ENCODE measurements around the gene HCK.
"Not testable (repeated sequence)": the region's sequence is repeated elsewhere in the genome, so short reads cannot be mapped to it uniquely, and the experiment has no call there.

HCK gene

DNA sequence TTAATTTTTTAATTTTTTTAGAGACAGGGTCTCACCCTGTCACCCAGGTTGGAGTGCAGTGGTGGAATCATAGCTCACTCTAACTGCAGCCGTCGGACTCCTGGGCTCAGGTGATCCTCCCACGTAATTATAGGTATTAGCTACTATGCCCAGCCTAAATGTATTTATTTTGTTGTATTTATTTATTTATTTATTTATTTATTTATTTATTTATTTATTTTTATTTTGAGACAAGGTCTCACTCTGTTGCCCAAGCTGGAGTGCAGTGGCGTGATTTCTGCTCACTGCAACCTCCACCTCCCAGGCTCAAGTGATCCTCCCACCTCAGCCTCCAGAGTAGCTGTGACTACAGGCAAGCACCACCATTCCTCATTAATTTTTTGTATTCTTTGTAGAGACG lies 66.4 kb downstream of the HCK start:
- not testable (repeated sequence) for H3K79me2 ChIP-seq (ENCODE audit: control insufficient read depth, insufficient read depth, low read length, poor library complexity)

GRCh38 chr20:32119734-32120133 lies 67.7 kb downstream of the HCK start:
- no peak overlapping the region for H3K23ac ChIP-seq (ENCODE audit: low read length)
- H3K79me2 ChIP-seq (ENCODE audit: control insufficient read depth, insufficient read depth, low read length, poor library complexity), result no peaks in the 10 kb centered on the region
- no peak overlapping the region for H2BK120ac ChIP-seq (ENCODE audit: insufficient read depth, low read length, poor library complexity)
- H3K14ac ChIP-seq (ENCODE audit: low read length), result no peak overlapping the region
- no peak overlapping the region for H2BK5ac ChIP-seq (ENCODE audit: low read depth, low read length, poor library complexity)
- no CpG with 5 or more reads among the region's 2 CpGs for WGBS (ENCODE audit: extremely low coverage, insufficient coverage, insufficient read length)
- no peak overlapping the region for H3K4me3 ChIP-seq (ENCODE audit: low read depth, low read length)
- no peaks in the 10 kb centered on the region for H3K9me3 ChIP-seq (ENCODE audit: insufficient read depth, low read depth, low read length)
- H3K18ac ChIP-seq (ENCODE audit: low read length), result no peak overlapping the region
- H3K4me2 ChIP-seq (ENCODE audit: low read length), result no peak overlapping the region
- H4K8ac ChIP-seq (ENCODE audit: low read depth, low read length), result no peak overlapping the region
- H2AFZ ChIP-seq (ENCODE audit: insufficient read depth, low read length, poor library complexity), result no peak overlapping the region
- H4K91ac ChIP-seq (ENCODE audit: low read depth, low read length), result no peak overlapping the region
- no peaks in the 10 kb centered on the region for H3K4me1 ChIP-seq (ENCODE audit: control insufficient read depth in 1 of 2, insufficient read depth in 2 of 2, low read length in 2 of 2)
- H3K9ac ChIP-seq (ENCODE audit: low read length), result no peak overlapping the region
- no peak overlapping the region for H4K12ac ChIP-seq (ENCODE audit: low read depth, low read length)
- H3K27me3 ChIP-seq (ENCODE audit: insufficient read depth, low read length), result no peaks in the 10 kb centered on the region
- peaks cover 2 to 5% of the 10 kb centered on the region in 2 experiments for H3K36me3 ChIP-seq (ENCODE audit: control insufficient read depth in 1 of 2, insufficient read depth in 2 of 2, low read length in 2 of 2)
- H2AK5ac ChIP-seq (ENCODE audit: low read length), result no peak overlapping the region
- no peak for DNase-seq
- no peak overlapping the region for H2BK12ac ChIP-seq (ENCODE audit: low read length)
- H3K4ac ChIP-seq (ENCODE audit: low read depth, low read length), result no peak overlapping the region
- H3K79me1 ChIP-seq (ENCODE audit: low read length), result no peaks in the 10 kb centered on the region
- H3K27ac ChIP-seq (ENCODE audit: low read depth, low read length), result no peak overlapping the region

More for the DNA sequence above, 66.4 kb downstream of the HCK start:
- not testable (repeated sequence) for H3K23ac ChIP-seq (ENCODE audit: low read length); H3K18ac ChIP-seq (ENCODE audit: low read length); H4K8ac ChIP-seq (ENCODE audit: low read depth, low read length); H3K4me2 ChIP-seq (ENCODE audit: low read length); H3K9ac ChIP-seq (ENCODE audit: low read length); H3K14ac ChIP-seq (ENCODE audit: low read length); H3K79me1 ChIP-seq (ENCODE audit: low read length); H2AFZ ChIP-seq (ENCODE audit: insufficient read depth, low read length, poor library complexity); H3K36me3 ChIP-seq (ENCODE audit: control insufficient read depth in 1 of 2, insufficient read depth in 2 of 2, low read length in 2 of 2); H2AK5ac ChIP-seq (ENCODE audit: low read length); H2BK5ac ChIP-seq (ENCODE audit: low read depth, low read length, poor library complexity); H3K4me1 ChIP-seq (ENCODE audit: control insufficient read depth in 1 of 2, insufficient read depth in 2 of 2, low read length in 2 of 2); H3K27ac ChIP-seq (ENCODE audit: low read depth, low read length); DNase-seq; H3K4ac ChIP-seq (ENCODE audit: low read depth, low read length); H3K27me3 ChIP-seq (ENCODE audit: insufficient read depth, low read length); H3K4me3 ChIP-seq (ENCODE audit: low read depth, low read length); H4K12ac ChIP-seq (ENCODE audit: low read depth, low read length); H4K91ac ChIP-seq (ENCODE audit: low read depth, low read length); H2BK120ac ChIP-seq (ENCODE audit: insufficient read depth, low read length, poor library complexity); H2BK12ac ChIP-seq (ENCODE audit: low read length); H3K9me3 ChIP-seq (ENCODE audit: insufficient read depth, low read depth, low read length)
- no CpG with 5 or more reads among the region's 5 CpGs for WGBS (ENCODE audit: extremely low coverage, insufficient coverage, insufficient read length)

GRCh38 chr20:32121908-32122307 lies 69.9 kb downstream of the HCK start:
- not testable (repeated sequence) for H3K14ac ChIP-seq (ENCODE audit: low read length); H3K36me3 ChIP-seq (ENCODE audit: control insufficient read depth in 1 of 2, insufficient read depth in 2 of 2, low read length in 2 of 2); H3K4ac ChIP-seq (ENCODE audit: low read depth, low read length); H2BK12ac ChIP-seq (ENCODE audit: low read length); H2BK120ac ChIP-seq (ENCODE audit: insufficient read depth, low read length, poor library complexity); H2BK5ac ChIP-seq (ENCODE audit: low read depth, low read length, poor library complexity); H3K4me1 ChIP-seq (ENCODE audit: control insufficient read depth in 1 of 2, insufficient read depth in 2 of 2, low read length in 2 of 2); H3K9ac ChIP-seq (ENCODE audit: low read length); H3K79me1 ChIP-seq (ENCODE audit: low read length); DNase-seq; H3K18ac ChIP-seq (ENCODE audit: low read length); H3K9me3 ChIP-seq (ENCODE audit: insufficient read depth, low read depth, low read length); H3K23ac ChIP-seq (ENCODE audit: low read length); H4K12ac ChIP-seq (ENCODE audit: low read depth, low read length); H4K8ac ChIP-seq (ENCODE audit: low read depth, low read length); H3K79me2 ChIP-seq (ENCODE audit: control insufficient read depth, insufficient read depth, low read length, poor library complexity); H2AFZ ChIP-seq (ENCODE audit: insufficient read depth, low read length, poor library complexity); H3K27me3 ChIP-seq (ENCODE audit: insufficient read depth, low read length); H3K4me2 ChIP-seq (ENCODE audit: low read length); H2AK5ac ChIP-seq (ENCODE audit: low read length); H3K27ac ChIP-seq (ENCODE audit: low read depth, low read length); H4K91ac ChIP-seq (ENCODE audit: low read depth, low read length); H3K4me3 ChIP-seq (ENCODE audit: low read depth, low read length)
- no CpG with 5 or more reads among the region's 31 CpGs for WGBS (ENCODE audit: extremely low coverage, insufficient coverage, insufficient read length)

- Histone ChIP-seq H3K9me3 (ENCODE audit: insufficient read depth, low read depth, low read length) (no peaks in the 10 kb centered on the region), H3K27ac (ENCODE audit: low read depth, low read length) (no peak overlapping the region), H2BK120ac (ENCODE audit: insufficient read depth, low read length, poor library complexity) (no peak overlapping the region), H3K79me2 (ENCODE audit: control insufficient read depth, insufficient read depth, low read length, poor library complexity) (no peaks in the 10 kb centered on the region), H2AK5ac (ENCODE audit: low read length) (no peak overlapping the region), H3K4me3 (ENCODE audit: low read depth, low read length) (no peak overlapping the region), H3K23ac (ENCODE audit: low read length) (no peak overlapping the region), H4K91ac (ENCODE audit: low read depth, low read length) (no peak overlapping the region), H3K79me1 (ENCODE audit: low read length) (no peaks in the 10 kb centered on the region), H4K12ac (ENCODE audit: low read depth, low read length) (no peak overlapping the region), H2BK5ac (ENCODE audit: low read depth, low read length, poor library complexity) (no peak overlapping the region), H4K8ac (ENCODE audit: low read depth, low read length) (no peak overlapping the region), H2AFZ (ENCODE audit: insufficient read depth, low read length, poor library complexity) (no peak overlapping the region), H3K14ac (ENCODE audit: low read length) (no peak overlapping the region), H3K36me3 (ENCODE audit: control insufficient read depth in 1 of 2, insufficient read depth in 2 of 2, low read length in 2 of 2) (peaks cover 3 to 4% of the 10 kb centered on the region in 2 experiments), H3K4me2 (ENCODE audit: low read length) (no peak overlapping the region), H3K27me3 (ENCODE audit: insufficient read depth, low read length) (no peaks in the 10 kb centered on the region), H3K4me1 (ENCODE audit: control insufficient read depth in 1 of 2, insufficient read depth in 2 of 2, low read length in 2 of 2) (no peaks in the 10 kb centered on the region), H2BK12ac (ENCODE audit: low read length) (no peak overlapping the region), H3K9ac (ENCODE audit: low read length) (no peak overlapping the region), H3K18ac (ENCODE audit: low read length) (no peak overlapping the region), H3K4ac (ENCODE audit: low read depth, low read length) (no peak overlapping the region)
- WGBS (ENCODE audit: extremely low coverage, insufficient coverage, insufficient read length), result no CpG with 5 or more reads among the region's 4 CpGs
- DNase-seq, result no peak
Measured at GRCh38 chr20:32123088-32123487, 71.0 kb downstream of the HCK start.

All from trophoblast cell (in vitro differentiated cells and primary cell).